ENCODE measurements around the gene KDM6A.
"Not testable (repeated sequence)": the region's sequence is repeated elsewhere in the genome, so short reads cannot be mapped to it uniquely, and the experiment has no call there.

DNA sequence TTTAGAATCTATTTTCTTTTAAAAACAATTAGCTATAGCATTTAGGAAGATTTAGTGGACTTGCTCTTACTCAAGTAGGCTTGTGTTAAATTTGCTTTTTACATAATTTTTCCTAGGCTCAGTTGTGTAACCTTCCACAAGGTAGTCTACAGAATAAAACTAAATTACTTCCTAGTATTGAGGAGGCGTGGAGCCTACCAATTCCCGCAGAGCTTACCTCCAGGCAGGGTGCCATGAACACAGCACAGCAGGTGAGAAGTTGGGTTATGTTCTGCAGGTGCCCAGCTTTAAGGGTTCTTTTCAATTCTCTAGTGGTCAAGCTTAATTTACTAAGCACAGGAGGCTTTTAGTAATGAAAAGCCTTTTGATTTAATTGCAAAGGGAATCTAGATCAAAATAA, 186.9 kb downstream of the KDM6A start:
- not testable (repeated sequence) for TF ChIP-seq POLR2A (conservative IDR thresholded peaks at IDR 0.05); RFX5 (IDR thresholded peaks at IDR 0.05; ENCODE audit: low read depth, low read length); PCBP2 (IDR thresholded peaks at IDR 0.05; ENCODE audit: low read depth, low read length, poor library complexity, severe bottlenecking)
